HG03342 (cell line): ENCODE measurements around the gene CILP2.

Experiments
- ATAC-seq: cut with Tn5 transposase; IDR thresholded peaks from one replicate; pipeline ENCODE4 v1.9.1; 2021; ENCODE audit warnings: mild to moderate bottlenecking, moderate library complexity; ENCODE audit not compliant: unreplicated experiment

Gene CILP2, protein sequence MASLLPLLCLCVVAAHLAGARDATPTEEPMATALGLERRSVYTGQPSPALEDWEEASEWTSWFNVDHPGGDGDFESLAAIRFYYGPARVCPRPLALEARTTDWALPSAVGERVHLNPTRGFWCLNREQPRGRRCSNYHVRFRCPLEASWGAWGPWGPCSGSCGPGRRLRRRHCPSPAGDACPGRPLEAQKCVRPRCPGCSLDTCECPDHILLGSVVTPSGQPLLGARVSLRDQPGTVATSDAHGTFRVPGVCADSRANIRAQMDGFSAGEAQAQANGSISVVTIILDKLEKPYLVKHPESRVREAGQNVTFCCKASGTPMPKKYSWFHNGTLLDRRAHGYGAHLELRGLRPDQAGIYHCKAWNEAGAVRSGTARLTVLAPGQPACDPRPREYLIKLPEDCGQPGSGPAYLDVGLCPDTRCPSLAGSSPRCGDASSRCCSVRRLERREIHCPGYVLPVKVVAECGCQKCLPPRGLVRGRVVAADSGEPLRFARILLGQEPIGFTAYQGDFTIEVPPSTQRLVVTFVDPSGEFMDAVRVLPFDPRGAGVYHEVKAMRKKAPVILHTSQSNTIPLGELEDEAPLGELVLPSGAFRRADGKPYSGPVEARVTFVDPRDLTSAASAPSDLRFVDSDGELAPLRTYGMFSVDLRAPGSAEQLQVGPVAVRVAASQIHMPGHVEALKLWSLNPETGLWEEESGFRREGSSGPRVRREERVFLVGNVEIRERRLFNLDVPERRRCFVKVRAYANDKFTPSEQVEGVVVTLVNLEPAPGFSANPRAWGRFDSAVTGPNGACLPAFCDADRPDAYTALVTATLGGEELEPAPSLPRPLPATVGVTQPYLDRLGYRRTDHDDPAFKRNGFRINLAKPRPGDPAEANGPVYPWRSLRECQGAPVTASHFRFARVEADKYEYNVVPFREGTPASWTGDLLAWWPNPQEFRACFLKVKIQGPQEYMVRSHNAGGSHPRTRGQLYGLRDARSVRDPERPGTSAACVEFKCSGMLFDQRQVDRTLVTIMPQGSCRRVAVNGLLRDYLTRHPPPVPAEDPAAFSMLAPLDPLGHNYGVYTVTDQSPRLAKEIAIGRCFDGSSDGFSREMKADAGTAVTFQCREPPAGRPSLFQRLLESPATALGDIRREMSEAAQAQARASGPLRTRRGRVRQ

DNA sequence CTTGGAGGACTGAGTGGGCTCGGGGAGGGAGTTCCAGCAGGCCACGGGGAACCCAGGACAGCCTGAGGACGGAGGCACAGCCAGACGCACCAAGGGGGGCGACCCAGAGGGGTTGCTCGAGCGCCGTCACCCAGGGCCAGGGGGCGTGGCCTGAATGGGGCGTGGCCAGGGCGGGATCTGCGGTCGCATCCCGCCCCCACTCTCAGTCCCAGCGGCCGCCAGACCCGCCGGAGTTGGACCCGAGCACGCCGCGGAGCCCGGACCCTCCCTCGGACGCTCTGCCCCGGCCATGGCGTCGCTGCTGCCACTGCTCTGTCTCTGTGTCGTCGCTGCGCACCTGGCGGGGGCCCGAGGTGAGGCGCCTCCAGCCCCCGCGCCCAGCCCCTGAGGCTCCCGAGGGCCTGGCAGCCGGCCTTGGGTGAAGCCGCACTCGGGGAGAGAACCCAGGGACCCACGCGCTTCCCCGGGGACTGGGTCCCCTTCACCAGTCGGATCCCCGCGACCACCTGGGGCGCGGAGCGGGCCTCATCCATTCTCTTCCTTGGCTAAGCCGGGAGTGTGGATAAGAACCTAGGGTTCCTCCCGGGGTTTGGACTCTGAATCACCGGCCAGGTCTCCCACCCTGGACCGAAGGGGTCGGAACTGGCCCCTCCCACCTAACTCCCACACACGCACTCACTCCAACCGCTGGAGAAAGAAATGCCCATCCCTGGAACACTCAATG lies at the start of gene CILP2:
TSS of gene CILP2 (plus strand) at position 205 of the 724 bp plus-strand sequence. CDS start at position 290, 85 bp downstream.
- ATAC-seq = no peak

GRCh38 chr19:19488875-19489690 lies 49.0 kb upstream of the CILP2 start:
- ATAC-seq = no peak

GRCh38 chr19:19489804-19490204 lies 48.3 kb upstream of the CILP2 start:
- ATAC-seq = no peak

- no peak for ATAC-seq
These were observed 47.7 kb upstream of the CILP2 start for GRCh38 chr19:19490214-19490968.

GRCh38 chr19:19491321-19492025 lies 46.6 kb upstream of the CILP2 start:
- no peak for ATAC-seq

DNA sequence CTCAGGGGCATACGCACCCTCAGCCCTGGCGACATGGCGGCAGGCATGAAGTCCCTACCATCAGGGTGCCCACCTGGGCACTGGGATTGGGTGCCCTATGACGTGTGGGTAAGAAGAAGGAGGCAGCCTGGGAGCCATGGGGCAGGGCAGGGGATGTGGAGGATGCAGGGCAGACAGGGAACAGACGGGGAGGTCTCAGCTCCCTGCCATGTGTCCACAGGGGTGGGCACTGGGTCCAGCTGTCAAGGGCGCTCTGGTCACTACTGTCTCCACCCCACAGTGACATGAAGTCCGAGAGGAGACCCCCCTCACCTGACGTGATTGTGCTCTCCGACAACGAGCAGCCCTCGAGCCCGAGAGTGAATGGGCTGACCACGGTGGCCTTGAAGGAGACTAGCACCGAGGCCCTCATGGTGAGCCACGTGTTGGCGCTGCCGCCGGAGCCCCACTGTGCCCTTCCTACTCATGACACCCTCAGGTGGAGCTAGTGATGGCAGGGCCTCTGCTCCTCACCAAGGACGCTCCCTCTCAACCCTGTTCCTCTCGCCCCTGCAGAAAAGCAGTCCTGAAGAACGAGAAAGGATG lies 45.9 kb upstream of the CILP2 start:
- no peak for ATAC-seq

GRCh38 chr19:19493841-19494546 lies 44.1 kb upstream of the CILP2 start:
- no peak for ATAC-seq

DNA sequence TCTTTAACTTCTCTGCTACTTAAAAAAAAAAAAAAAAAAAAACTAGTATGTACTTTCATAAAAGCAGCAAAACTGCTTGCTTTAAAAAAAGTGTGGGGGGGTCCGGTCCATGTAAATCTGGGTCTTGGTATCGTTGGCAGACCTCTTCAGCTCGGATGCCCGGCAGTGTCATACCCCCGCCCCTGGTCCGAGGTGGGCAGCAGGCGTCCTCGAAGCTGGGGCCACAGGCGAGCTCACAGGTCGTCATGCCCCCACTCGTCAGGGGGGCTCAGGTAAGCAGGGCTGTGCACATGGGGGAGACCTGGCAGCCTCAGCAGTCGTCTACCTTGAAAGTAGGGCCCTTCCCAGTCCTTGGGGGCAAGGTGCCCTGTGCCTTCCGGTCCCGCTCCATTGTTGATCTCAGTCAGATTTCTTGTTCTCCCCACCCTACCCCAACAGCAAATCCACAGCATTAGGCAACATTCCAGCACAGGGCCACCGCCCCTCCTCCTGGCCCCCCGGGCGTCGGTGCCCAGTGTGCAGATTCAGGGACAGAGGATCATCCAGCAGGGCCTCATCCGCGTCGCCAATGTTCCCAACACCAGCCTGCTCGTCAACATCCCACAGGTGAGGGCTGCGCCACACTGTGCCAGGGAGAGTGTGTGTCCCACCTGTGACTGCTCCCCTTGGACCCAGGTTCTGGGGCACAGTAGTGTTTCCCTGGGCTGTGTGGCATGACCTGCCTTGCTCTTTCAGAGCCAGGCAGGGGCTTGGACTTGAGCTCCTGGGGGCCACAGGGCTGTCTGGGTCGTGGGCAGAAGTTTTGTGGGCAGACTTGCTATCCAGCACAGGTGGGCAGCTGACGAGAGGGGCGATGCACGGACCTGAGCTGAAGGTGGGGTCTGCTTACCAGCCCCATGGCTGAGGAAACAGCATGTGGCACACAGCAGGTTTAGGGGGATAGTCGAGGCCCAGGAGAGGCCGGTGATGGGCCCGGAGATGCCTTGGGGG lies 42.2 kb upstream of the CILP2 start:
- ATAC-seq = no peak

DNA sequence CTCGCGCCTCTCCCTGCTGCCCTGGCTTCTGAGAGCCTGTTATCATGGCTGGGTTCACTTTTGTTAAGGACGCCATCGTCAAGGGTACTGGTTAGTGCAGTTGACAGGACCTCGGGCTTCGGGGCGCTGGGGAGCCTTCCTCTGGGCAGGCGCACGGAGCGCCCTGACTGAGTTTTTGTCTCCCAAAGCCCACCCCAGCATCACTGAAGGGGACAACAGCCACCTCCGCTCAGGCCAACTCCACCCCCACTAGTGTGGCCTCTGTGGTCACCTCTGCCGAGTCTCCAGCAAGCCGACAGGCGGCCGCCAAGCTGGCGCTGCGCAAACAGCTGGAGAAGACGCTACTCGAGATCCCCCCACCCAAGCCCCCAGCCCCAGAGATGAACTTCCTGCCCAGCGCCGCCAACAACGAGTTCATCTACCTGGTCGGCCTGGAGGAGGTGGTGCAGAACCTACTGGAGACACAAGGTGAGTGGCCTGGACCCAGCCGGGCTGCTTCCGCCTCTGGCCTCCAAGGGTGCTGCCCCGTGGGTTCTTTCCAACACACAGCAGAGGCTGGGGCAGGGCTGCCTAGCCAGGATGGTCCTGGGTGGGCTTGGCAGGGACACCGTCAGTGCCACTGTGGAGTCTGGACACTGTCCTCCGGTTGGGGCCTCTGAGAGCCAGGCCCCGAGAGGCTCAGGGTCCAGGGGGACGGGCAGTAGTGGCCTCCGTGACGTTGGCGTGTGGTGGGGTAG lies 39.6 kb upstream of the CILP2 start:
- no peak for ATAC-seq

DNA sequence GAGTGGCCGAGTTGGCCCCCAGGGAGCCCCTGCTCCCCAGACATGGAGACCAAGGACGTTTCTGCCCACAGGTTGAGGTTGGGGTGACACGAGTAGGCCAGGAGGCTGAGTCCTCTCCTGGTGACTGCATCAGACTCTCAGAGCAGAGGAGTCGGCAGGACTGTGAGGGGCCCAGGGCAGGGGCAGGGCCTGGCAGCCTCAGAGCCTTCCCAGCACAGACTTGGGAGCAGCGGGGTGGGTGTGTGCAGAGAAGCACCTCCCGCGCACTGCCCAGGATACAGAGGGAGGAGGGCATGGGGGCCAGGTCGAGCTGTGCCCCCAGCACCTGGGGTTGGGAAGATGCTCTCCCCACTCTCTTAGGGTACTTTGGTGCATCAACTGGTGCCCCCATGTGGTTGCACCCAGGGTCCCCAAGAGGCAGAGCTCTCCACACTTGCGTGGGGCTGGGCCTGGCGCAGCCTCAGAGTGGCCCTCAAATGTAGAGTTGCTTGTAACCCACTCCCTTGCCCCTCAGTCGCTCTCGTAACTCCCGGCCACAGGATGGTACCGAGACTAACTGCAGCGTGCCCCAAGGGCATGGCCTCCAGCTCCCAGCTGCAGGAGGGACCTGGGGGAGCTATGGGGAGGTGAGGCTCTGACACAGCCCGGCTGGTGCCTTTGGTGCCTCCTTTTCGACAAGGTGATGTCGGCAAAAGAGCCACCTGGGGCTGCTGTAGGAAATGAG lies 38.6 kb upstream of the CILP2 start:
- ATAC-seq = no peak

DNA sequence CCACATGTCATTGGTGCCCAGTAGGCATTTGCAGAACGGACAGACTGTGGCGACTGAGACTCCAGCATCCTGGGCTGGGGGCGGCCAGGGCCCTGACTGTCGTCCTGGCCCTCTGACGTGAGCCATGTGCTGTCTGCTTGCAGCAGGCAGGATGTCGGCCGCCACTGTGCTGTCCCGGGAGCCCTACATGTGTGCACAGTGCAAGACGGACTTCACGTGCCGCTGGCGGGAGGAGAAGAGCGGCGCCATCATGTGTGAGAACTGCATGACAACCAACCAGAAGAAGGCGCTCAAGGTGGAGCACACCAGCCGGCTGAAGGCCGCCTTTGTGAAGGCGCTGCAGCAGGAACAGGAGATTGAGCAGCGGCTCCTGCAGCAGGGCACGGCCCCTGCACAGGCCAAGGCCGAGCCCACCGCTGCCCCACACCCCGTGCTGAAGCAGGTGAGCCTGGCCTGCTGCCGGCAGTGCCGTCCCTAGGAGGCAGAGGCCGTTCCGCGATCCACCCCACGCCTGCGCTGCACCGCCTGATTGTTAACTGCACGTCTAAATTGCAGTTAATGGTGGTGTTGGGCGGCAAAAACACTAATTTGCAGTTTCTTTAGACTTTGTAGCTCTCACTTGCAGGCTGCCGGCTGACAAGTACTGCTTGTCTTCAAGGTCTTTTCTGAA lies 37.0 kb upstream of the CILP2 start:
- ATAC-seq = no peak

DNA sequence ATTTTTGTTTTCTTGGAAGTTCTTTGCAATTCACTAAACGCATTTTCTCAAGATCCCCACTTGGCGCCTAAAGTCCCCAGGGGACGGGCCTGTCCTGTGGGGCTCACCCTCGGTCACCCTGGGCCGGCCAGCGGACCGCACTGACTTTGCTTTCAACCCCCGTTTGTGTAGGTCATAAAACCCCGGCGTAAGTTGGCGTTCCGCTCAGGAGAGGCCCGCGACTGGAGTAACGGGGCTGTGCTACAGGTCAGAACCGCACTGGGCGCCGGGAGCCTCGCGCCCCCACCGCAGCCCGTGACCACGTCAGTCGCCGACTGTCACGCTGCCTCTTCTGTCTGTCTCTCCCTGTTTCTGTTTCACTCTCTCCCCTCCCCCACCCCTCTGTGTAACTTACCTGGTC lies 36.3 kb upstream of the CILP2 start:
- ATAC-seq = no peak

DNA sequence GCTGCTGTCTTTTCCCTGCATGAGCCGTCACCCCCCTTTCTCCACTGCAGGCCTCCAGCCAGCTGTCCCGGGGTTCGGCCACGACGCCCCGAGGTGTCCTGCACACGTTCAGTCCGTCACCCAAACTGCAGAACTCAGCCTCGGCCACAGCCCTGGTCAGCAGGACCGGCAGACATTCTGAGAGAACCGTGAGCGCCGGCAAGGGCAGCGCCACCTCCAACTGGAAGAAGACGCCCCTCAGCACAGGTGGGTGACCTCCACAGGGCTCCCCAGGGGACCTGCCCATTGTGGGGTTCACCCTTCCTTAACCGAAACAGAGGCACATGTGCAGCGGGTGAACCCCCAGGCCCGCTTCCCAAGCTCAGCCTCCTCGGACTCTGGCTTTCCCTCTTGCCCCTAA lies 35.8 kb upstream of the CILP2 start:
- ATAC-seq = no peak

GRCh38 chr19:19502808-19503602 lies 35.1 kb upstream of the CILP2 start:
- no peak for ATAC-seq
